Measurements from ENCODE around the gene EEIG2.

EEIG2 gene

GRCh38 chr1:108585313-108585712 lies 25.4 kb downstream of the EEIG2 start:
- DNase-seq: no peak

GRCh38 chr1:108590441-108590840 lies 30.5 kb downstream of the EEIG2 start:
- no peak for DNase-seq

- no peak for DNase-seq
Observed at GRCh38 chr1:108590957-108591356, 31.1 kb downstream of the EEIG2 start.

- DNase-seq: no peak
Observed at GRCh38 chr1:108591466-108591865, 31.6 kb downstream of the EEIG2 start.

GRCh38 chr1:108592030-108592759 lies 32.3 kb downstream of the EEIG2 start:
- no peak for DNase-seq

- DNase-seq: no peak
Observed at GRCh38 chr1:108593448-108593847, 33.5 kb downstream of the EEIG2 start.

- no peak for DNase-seq
Observed at GRCh38 chr1:108595507-108595906, 35.6 kb downstream of the EEIG2 start.

GRCh38 chr1:108597041-108597440 lies 37.1 kb downstream of the EEIG2 start:
- no peak for DNase-seq

- no peak for DNase-seq
Observed at GRCh38 chr1:108598340-108598739, 38.4 kb downstream of the EEIG2 start.

GRCh38 chr1:108600504-108600903 lies 40.6 kb downstream of the EEIG2 start:
- DNase-seq: no peak

GRCh38 chr1:108601708-108602410 lies 42.0 kb downstream of the EEIG2 start:
- no peak for DNase-seq

- DNase-seq: no peak
Observed at GRCh38 chr1:108605633-108606032, 45.7 kb downstream of the EEIG2 start.

- DNase-seq: no peak
Observed at GRCh38 chr1:108606478-108606877, 46.6 kb downstream of the EEIG2 start.

GRCh38 chr1:108609483-108610049 lies 49.7 kb downstream of the EEIG2 start:
- DNase-seq: no peak

Measured in activated CD8-positive, alpha-beta memory T cell treated with anti-CD3 and anti-CD28 coated beads, Interleukin-2, amount 50 U/mL, for 4 hours (primary cell).